Esophagus muscularis mucosa (tissue), 4 donors: ENCODE results near the gene RPL34. TPM values are rescaled to one million over a fixed set of nuclear protein-coding genes. Genes with fewer than 3 reads are reported as not detected.

Experiments
- DNase-seq: peaks from one replicate; pipeline ENCODE4 v3.0.0-alpha.2; 2017; ENCODE audit errors: extremely low spot score
- H3K27ac ChIP-seq, 4 donors: fragments of 200-600 bp; sonication (generic); replicated peaks in 1 of 4; 1 replicate in 3 of 4; 2 replicates in 1 of 4; pipeline ENCODE4 v1.5.1; 2016 to 2019; ENCODE audit warnings: mild to moderate bottlenecking in 1 of 4
- H3K27me3 ChIP-seq, 4 donors: fragments of 200-600 bp; sonication (generic); one replicate each; pipeline versions ENCODE4 v1.5.1 to v1.6.0; 2016 to 2019
- H3K36me3 ChIP-seq, 4 donors: fragments of 200-600 bp; sonication (generic); one replicate each; pipeline ENCODE4 v1.5.1; 2016 to 2019
- H3K4me1 ChIP-seq, 4 donors: fragments of 200-600 bp; sonication (generic); one replicate each; pipeline ENCODE4 v1.5.1; 2016 to 2019
- H3K4me3 ChIP-seq, 4 donors: fragments of 200-600 bp; sonication (generic); 1 replicate in 2 of 4; 2 replicates in 2 of 4; pipeline ENCODE4 v1.5.1; 2016 to 2019; ENCODE audit warnings: mild to moderate bottlenecking in 4 of 4, moderate library complexity in 1 of 4
- H3K9me3 ChIP-seq, 4 donors: fragments of 200-600 bp; sonication (generic); 1 replicate in 3 of 4; 2 replicates in 1 of 4; pipeline ENCODE4 v1.5.1; 2016 to 2019
- CTCF ChIP-seq, 3 experiments: fragments of 200-600 bp in 2 of 3; fragments of 450-650 bp in 1 of 3; sonication (generic) in 2 of 3; IDR thresholded peaks; one replicate each; pipeline ENCODE4 v1.5.1; 2017 to 2019; ENCODE audit warnings: antibody characterized with exemption in 3 of 3, mild to moderate bottlenecking in 2 of 3, moderate library complexity in 1 of 3
- EP300 ChIP-seq: sonication (generic); formaldehyde crosslinking; IDR thresholded peaks from one replicate; pipeline ENCODE4 v1.6.1; 2017; ENCODE audit warnings: antibody characterized with exemption
- POLR2A ChIP-seq: fragments of 450-650 bp; IDR thresholded peaks from one replicate; pipeline ENCODE4 v1.6.1; 2017; ENCODE audit warnings: antibody characterized with exemption, moderate library complexity, mild to moderate bottlenecking, low read depth
- POLR2AphosphoS5 ChIP-seq, 2 donors: sonication (generic); formaldehyde crosslinking; IDR thresholded peaks; one replicate each; pipeline ENCODE4 v1.6.1; 2017; ENCODE audit warnings: antibody characterized with exemption in 2 of 2
- WGBS: methylation state at CpG from one replicate; pipeline ENCODE4 v1.1.5; 2018; 5-methylcytosine and 5-hydroxymethylcytosine counted together
- intact Hi-C: fragments of 100-400 bp; cut with DNase I; formaldehyde crosslinking; loops from one replicate; pipeline ENCODE4 v1.15.1; 2023
- small RNA-seq, 3 donors: library from RNA; depleted of rRNA; stranded (forward); fragments of <200 nt; gene quantifications; one replicate each; pipeline ENCODE3, GENCODE V24; 2016
- total RNA-seq, 4 donors: library from RNA; depleted of rRNA; stranded (reverse); fragments of >200 nt; gene quantifications; one replicate each; pipeline versions ENCODE4 v1.1.0 to v1.2.1, GENCODE V29; 2016

RPL34 gene
- total RNA-seq, 4 donors from 2014 or later = 578 to 1,199 (median 854) TPM

- peaks cover 9 to 41% (median 23%) of the 10 kb centered on the region in 4 donors for H3K4me1 ChIP-seq
- WGBS = 8% methylated on average over 9 of the region's 9 CpGs
Measured at GRCh38 chr4:108651014-108651791, 30.8 kb downstream of the RPL34 start.

GRCh38 chr4:108662629-108663028 lies 42.3 kb downstream of the RPL34 start:
- H3K4me1 ChIP-seq = no peaks in the 10 kb centered on the region
- H3K36me3 ChIP-seq = peaks cover 9 to 94% (median 62%) of the 10 kb centered on the region in 4 donors
- intact Hi-C loops = no loop called here
- H3K4me3 ChIP-seq = no peak overlapping the region
- no peak overlapping the region for H3K27ac ChIP-seq
- DNase-seq = no peak
- H3K27me3 ChIP-seq = no peaks in the 10 kb centered on the region
- no peak for TF ChIP-seq EP300
- TF ChIP-seq POLR2A = no peak
- TF ChIP-seq CTCF (IDR thresholded peaks at IDR 0.05) = no peak
- no peak for TF ChIP-seq POLR2AphosphoS5 (IDR thresholded peaks at IDR 0.05)
- WGBS = 46% methylated on average over 3 of the region's 3 CpGs
- no peaks in the 10 kb centered on the region for H3K9me3 ChIP-seq

More at GRCh38 chr4:108651014-108651791, 30.8 kb downstream of the RPL34 start:
- H3K27me3 ChIP-seq = no peaks in the 10 kb centered on the region
- H3K36me3 ChIP-seq = peaks cover 0 to 10% (median 0%) of the 10 kb centered on the region in 4 donors
- no peaks in the 10 kb centered on the region for H3K9me3 ChIP-seq
- intact Hi-C loops = no loop called here
- H3K27ac ChIP-seq = peak overlapping the region; percentile 84 to 93 (median 84)
- peak overlapping the region; percentile 81 to 85 (median 84) for H3K4me3 ChIP-seq
- TF ChIP-seq CTCF (IDR thresholded peaks at IDR 0.05) (no peak), POLR2A (no peak), EP300 (no peak), POLR2AphosphoS5 (IDR thresholded peaks at IDR 0.05) (no peak)
- no peak for DNase-seq

GRCh38 chr4:108674356-108674977 lies 54.1 kb downstream of the RPL34 start:
- peaks cover 0 to 13% (median 4%) of the 10 kb centered on the region in 4 donors for H3K36me3 ChIP-seq
- intact Hi-C loops = no loop called here

More at GRCh38 chr4:108674356-108674977, 54.1 kb downstream of the RPL34 start:
- no peak overlapping the region for H3K27ac ChIP-seq
- H3K4me1 ChIP-seq = no peaks in the 10 kb centered on the region
- H3K27me3 ChIP-seq = no peaks in the 10 kb centered on the region
- WGBS = 72% methylated on average over 4 of the region's 4 CpGs
- no peak for TF ChIP-seq EP300
- TF ChIP-seq POLR2A = no peak
- no peak for TF ChIP-seq POLR2AphosphoS5 (IDR thresholded peaks at IDR 0.05)
- TF ChIP-seq CTCF (IDR thresholded peaks at IDR 0.05) = no peak
- H3K9me3 ChIP-seq = no peaks in the 10 kb centered on the region
- DNase-seq = no peak
- no peak overlapping the region for H3K4me3 ChIP-seq

Small RNA genes within 50 kb of the gene (small RNA-seq; reads per million reads assigned to genes)
- 0 reads per million in 3 donors for gene RNU6-431P

Other genes with a start within 250 kb of the RPL34 start
- gene OSTC, start 30.0 kb downstream of the RPL34 start, total RNA-seq = 10 to 100 TPM; 22.4 to 40.8 (median 35.2) TPM
- gene ETNPPL, start 142.5 kb downstream of the RPL34 start, total RNA-seq = 1 to 10 TPM in 1 of 4 donors, not detected in 3; 2.0 TPM